ENCODE measurements around the gene FYN.

DNA sequence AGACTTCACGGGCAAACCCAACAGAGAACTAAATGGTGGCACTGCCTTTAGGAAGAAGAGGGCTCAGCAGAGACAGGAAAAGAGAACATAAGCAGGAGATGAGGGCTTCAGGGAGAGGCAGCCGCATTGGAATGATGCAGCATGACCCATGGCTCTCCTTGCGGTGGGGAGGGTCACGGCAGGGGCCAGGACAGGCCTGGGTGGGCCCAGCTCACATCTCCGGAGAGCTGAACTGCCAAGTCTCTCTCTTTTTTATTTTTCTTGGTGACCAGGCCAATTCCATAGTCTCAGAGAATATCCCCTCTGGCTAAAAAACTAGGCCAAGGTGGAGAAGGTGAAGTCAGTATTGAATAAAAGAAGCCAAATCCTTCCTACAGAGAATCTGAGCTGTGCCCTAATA, 190.1 kb downstream of the FYN start:
- TF ChIP-seq, protein P1, sequence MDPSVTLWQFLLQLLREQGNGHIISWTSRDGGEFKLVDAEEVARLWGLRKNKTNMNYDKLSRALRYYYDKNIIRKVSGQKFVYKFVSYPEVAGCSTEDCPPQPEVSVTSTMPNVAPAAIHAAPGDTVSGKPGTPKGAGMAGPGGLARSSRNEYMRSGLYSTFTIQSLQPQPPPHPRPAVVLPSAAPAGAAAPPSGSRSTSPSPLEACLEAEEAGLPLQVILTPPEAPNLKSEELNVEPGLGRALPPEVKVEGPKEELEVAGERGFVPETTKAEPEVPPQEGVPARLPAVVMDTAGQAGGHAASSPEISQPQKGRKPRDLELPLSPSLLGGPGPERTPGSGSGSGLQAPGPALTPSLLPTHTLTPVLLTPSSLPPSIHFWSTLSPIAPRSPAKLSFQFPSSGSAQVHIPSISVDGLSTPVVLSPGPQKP (CRISPR knock-in tag; IDR thresholded peaks at IDR 0.05): no peak
- TF ChIP-seq NR3C1 (CRISPR knock-in tag; IDR thresholded peaks at IDR 0.05): no peak
- TF ChIP-seq HDAC6 (IDR thresholded peaks at IDR 0.05; ENCODE audit: low read depth, low read length): no peak
- no peak for TF ChIP-seq EHMT2 (IDR thresholded peaks at IDR 0.05)
- TF ChIP-seq, protein P2, sequence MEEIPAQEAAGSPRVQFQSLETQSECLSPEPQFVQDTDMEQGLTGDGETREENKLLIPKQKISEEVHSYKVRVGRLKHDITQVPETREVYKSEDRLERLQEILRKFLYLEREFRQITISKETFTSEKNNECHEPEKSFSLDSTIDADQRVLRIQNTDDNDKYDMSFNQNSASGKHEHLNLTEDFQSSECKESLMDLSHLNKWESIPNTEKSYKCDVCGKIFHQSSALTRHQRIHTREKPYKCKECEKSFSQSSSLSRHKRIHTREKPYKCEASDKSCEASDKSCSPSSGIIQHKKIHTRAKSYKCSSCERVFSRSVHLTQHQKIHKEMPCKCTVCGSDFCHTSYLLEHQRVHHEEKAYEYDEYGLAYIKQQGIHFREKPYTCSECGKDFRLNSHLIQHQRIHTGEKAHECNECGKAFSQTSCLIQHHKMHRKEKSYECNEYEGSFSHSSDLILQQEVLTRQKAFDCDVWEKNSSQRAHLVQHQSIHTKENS (CRISPR knock-in tag; IDR thresholded peaks at IDR 0.05): no peak
- TF ChIP-seq CBFB (CRISPR knock-in tag; IDR thresholded peaks at IDR 0.05): no peak
- TF ChIP-seq, protein P3, sequence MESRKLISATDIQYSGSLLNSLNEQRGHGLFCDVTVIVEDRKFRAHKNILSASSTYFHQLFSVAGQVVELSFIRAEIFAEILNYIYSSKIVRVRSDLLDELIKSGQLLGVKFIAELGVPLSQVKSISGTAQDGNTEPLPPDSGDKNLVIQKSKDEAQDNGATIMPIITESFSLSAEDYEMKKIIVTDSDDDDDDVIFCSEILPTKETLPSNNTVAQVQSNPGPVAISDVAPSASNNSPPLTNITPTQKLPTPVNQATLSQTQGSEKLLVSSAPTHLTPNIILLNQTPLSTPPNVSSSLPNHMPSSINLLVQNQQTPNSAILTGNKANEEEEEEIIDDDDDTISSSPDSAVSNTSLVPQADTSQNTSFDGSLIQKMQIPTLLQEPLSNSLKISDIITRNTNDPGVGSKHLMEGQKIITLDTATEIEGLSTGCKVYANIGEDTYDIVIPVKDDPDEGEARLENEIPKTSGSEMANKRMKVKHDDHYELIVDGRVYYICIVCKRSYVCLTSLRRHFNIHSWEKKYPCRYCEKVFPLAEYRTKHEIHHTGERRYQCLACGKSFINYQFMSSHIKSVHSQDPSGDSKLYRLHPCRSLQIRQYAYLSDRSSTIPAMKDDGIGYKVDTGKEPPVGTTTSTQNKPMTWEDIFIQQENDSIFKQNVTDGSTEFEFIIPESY (CRISPR knock-in tag; IDR thresholded peaks at IDR 0.05): no peak
- TF ChIP-seq, protein P4, sequence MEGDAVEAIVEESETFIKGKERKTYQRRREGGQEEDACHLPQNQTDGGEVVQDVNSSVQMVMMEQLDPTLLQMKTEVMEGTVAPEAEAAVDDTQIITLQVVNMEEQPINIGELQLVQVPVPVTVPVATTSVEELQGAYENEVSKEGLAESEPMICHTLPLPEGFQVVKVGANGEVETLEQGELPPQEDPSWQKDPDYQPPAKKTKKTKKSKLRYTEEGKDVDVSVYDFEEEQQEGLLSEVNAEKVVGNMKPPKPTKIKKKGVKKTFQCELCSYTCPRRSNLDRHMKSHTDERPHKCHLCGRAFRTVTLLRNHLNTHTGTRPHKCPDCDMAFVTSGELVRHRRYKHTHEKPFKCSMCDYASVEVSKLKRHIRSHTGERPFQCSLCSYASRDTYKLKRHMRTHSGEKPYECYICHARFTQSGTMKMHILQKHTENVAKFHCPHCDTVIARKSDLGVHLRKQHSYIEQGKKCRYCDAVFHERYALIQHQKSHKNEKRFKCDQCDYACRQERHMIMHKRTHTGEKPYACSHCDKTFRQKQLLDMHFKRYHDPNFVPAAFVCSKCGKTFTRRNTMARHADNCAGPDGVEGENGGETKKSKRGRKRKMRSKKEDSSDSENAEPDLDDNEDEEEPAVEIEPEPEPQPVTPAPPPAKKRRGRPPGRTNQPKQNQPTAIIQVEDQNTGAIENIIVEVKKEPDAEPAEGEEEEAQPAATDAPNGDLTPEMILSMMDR (IDR thresholded peaks at IDR 0.05 in 2 of 3, conservative IDR thresholded peaks at IDR 0.05 in 1 of 3; ENCODE audit: insufficient read depth in 2 of 3, low read depth in 1 of 3, low read length in 3 of 3): no peak
- no peak for TF ChIP-seq EZH2 (IDR thresholded peaks at IDR 0.05; ENCODE audit: borderline replicate concordance, low read depth, low read length)
- TF ChIP-seq ZNF263 (CRISPR knock-in tag; IDR thresholded peaks at IDR 0.05; ENCODE audit: borderline replicate concordance): no peak
- no peak for TF ChIP-seq GABPA (tag; conservative IDR thresholded peaks at IDR 0.05; ENCODE audit: low read depth)
- TF ChIP-seq RBFOX2 (IDR thresholded peaks at IDR 0.05; ENCODE audit: low read depth, low read length): no peak

Measured in K562 (cell line).